H9 (cell line): ENCODE results near the gene TRIB2. TPM values are rescaled to one million over a fixed set of nuclear protein-coding genes. Genes with fewer than 3 reads are reported as not detected.

Experiments
- DNase-seq: peaks from one replicate; pipeline ENCODE4 v3.0.0-alpha.2; 2017
- H2AFZ ChIP-seq: one replicate; pipeline ENCODE4 v1.6.1; 2013; ENCODE audit warnings: mild to moderate bottlenecking, low read length, control low read depth, moderate library complexity
- H2AK5ac ChIP-seq: 2 replicates; pipeline ENCODE4 v1.6.1; 2013; ENCODE audit warnings: low read length, control low read depth, mixed read lengths; ENCODE audit not compliant: insufficient read length
- H2BK120ac ChIP-seq: one replicate; pipeline ENCODE4 v1.6.1; 2013; ENCODE audit warnings: low read depth, mild to moderate bottlenecking, low read length, control low read depth, inconsistent platforms; ENCODE audit not compliant: poor library complexity, severe bottlenecking
- H2BK12ac ChIP-seq: 2 replicates; pipeline ENCODE4 v1.6.1; 2013; ENCODE audit warnings: low read length, control low read depth, mixed read lengths, low read depth; ENCODE audit not compliant: insufficient read length
- H2BK15ac ChIP-seq: 2 replicates; pipeline ENCODE4 v1.6.1; 2013; ENCODE audit warnings: low read depth, low read length, control low read depth
- H2BK20ac ChIP-seq: one replicate; pipeline ENCODE4 v1.6.1; 2013; ENCODE audit warnings: low read depth, mild to moderate bottlenecking, low read length, control low read depth, inconsistent platforms; ENCODE audit not compliant: poor library complexity, severe bottlenecking
- H2BK5ac ChIP-seq: 2 replicates; pipeline ENCODE4 v1.6.1; 2013; ENCODE audit warnings: low read length, control low read depth, mixed read lengths; ENCODE audit not compliant: insufficient read length
- H3K14ac ChIP-seq: 2 replicates; pipeline ENCODE4 v1.6.1; 2013; ENCODE audit warnings: low read length, control low read depth; ENCODE audit not compliant: insufficient read depth
- H3K18ac ChIP-seq: 2 replicates; pipeline ENCODE4 v1.6.1; 2013; ENCODE audit warnings: low read depth, mild to moderate bottlenecking, mixed read lengths, low read length, control low read depth; ENCODE audit not compliant: insufficient read length
- H3K23ac ChIP-seq: 2 replicates; pipeline ENCODE4 v1.6.1; 2013; ENCODE audit warnings: low read length, control low read depth, mixed read lengths, low read depth; ENCODE audit not compliant: insufficient read length
- H3K23me2 ChIP-seq: 2 replicates; pipeline ENCODE4 v1.6.1; 2013; ENCODE audit warnings: low read depth, mild to moderate bottlenecking, mixed read lengths, low read length, control low read depth; ENCODE audit not compliant: insufficient read length, poor library complexity, severe bottlenecking
- H3K27ac ChIP-seq: 2 replicates; pipeline ENCODE4 v1.5.1; 2013; ENCODE audit warnings: low read length, control low read depth, mixed read lengths, low read depth; ENCODE audit not compliant: insufficient read length
- H3K27me3 ChIP-seq: 2 replicates; pipeline ENCODE4 v1.6.1; 2013; ENCODE audit warnings: low read length, control low read depth, inconsistent platforms; ENCODE audit not compliant: insufficient read depth
- H3K4ac ChIP-seq: 2 replicates; pipeline ENCODE4 v1.6.1; 2013; ENCODE audit warnings: low read depth, mild to moderate bottlenecking, control low read depth, inconsistent platforms, low read length, moderate library complexity
- H3K4me1 ChIP-seq: 2 replicates; pipeline ENCODE4 v1.6.1; 2013; ENCODE audit warnings: low read length, control low read depth, inconsistent platforms; ENCODE audit not compliant: insufficient read depth
- H3K4me2 ChIP-seq: 2 replicates; pipeline ENCODE4 v1.6.1; 2013; ENCODE audit warnings: low read length, control low read depth, mixed read lengths; ENCODE audit not compliant: insufficient read length, insufficient read depth
- H3K56ac ChIP-seq: 2 replicates; pipeline ENCODE4 v1.6.1; 2013; ENCODE audit warnings: low read depth, mild to moderate bottlenecking, mixed read lengths, low read length, control low read depth; ENCODE audit not compliant: insufficient read length
- H3K79me1 ChIP-seq: 2 replicates; pipeline ENCODE4 v1.6.1; 2013; ENCODE audit warnings: low read depth, mild to moderate bottlenecking, moderate library complexity, low read length, control low read depth, inconsistent platforms; ENCODE audit not compliant: insufficient read depth, poor library complexity, severe bottlenecking
- H3K79me2 ChIP-seq: 2 replicates; pipeline ENCODE4 v1.6.1; 2013; ENCODE audit warnings: low read length, control low read depth, inconsistent platforms; ENCODE audit not compliant: insufficient read depth
- H3K9ac ChIP-seq: 2 replicates; pipeline ENCODE4 v1.6.1; 2013; ENCODE audit warnings: low read length, control low read depth, mixed read lengths; ENCODE audit not compliant: insufficient read length; ENCODE audit errors: extremely low read depth
- H3K9me3 ChIP-seq: one replicate; pipeline ENCODE4 v1.6.1; 2013; ENCODE audit warnings: low read depth, low read length, inconsistent platforms; ENCODE audit not compliant: control insufficient read depth
- H3T11ph ChIP-seq: one replicate; pipeline ENCODE4 v1.6.1; 2013; ENCODE audit warnings: mild to moderate bottlenecking, low read length, control low read depth, inconsistent platforms
- H4K20me1 ChIP-seq: one replicate; pipeline ENCODE4 v1.6.1; 2013; ENCODE audit not compliant: control insufficient read depth, insufficient read length, insufficient read depth
- H4K5ac ChIP-seq: 2 replicates; pipeline ENCODE4 v1.6.1; 2013; ENCODE audit warnings: low read depth, mild to moderate bottlenecking, mixed read lengths, low read length, control low read depth; ENCODE audit not compliant: insufficient read length
- H4K8ac ChIP-seq: replicated peaks from 2 replicates; pipeline ENCODE4 v1.6.1; 2013; ENCODE audit warnings: low read length, control low read depth, mixed read lengths, low read depth; ENCODE audit not compliant: insufficient read length
- H4K91ac ChIP-seq: 2 replicates; pipeline ENCODE4 v1.6.1; 2013; ENCODE audit warnings: low read depth, mild to moderate bottlenecking, moderate library complexity, mixed read lengths, low read length, control low read depth; ENCODE audit not compliant: insufficient read length
- H3K27ac Mint-ChIP-seq, 3 experiments: 2 replicates in 2 of 3; 3 replicates in 1 of 3; pipeline ENCODE4 v1.8.0; 2020 to 2021; ENCODE audit warnings: mixed read lengths in 3 of 3, mild to moderate bottlenecking in 1 of 3, moderate library complexity in 1 of 3
- H3K27me3 Mint-ChIP-seq: 2 replicates; pipeline ENCODE4 v1.8.0; 2021; ENCODE audit warnings: low read depth, mild to moderate bottlenecking, moderate library complexity, mixed read lengths
- H3K36me3 Mint-ChIP-seq, 3 experiments: 2 replicates in 2 of 3; 3 replicates in 1 of 3; pipeline ENCODE4 v1.8.0; 2020 to 2021; ENCODE audit warnings: low read depth in 3 of 3, mixed read lengths in 3 of 3; ENCODE audit not compliant: insufficient read depth in 1 of 3
- H3K4me1 Mint-ChIP-seq, 2 experiments: 2 replicates each; pipeline ENCODE4 v1.8.0; 2020; ENCODE audit warnings: mixed read lengths in 2 of 2
- H3K4me3 Mint-ChIP-seq, 2 experiments: 2 replicates in 1 of 2; 3 replicates in 1 of 2; pipeline ENCODE4 v1.8.0; 2020 to 2021; ENCODE audit warnings: mild to moderate bottlenecking in 2 of 2, mixed read lengths in 2 of 2, moderate library complexity in 1 of 2
- H3K9me3 Mint-ChIP-seq, 2 experiments: 2 replicates in 1 of 2; 3 replicates in 1 of 2; pipeline ENCODE4 v1.8.0; 2020; ENCODE audit warnings: mild to moderate bottlenecking in 2 of 2, mixed read lengths in 2 of 2, moderate library complexity in 1 of 2
- CTCF ChIP-seq: fragments of 200-600 bp; sonication (generic); conservative IDR thresholded peaks from 3 replicates; pipeline ENCODE4 v1.8.0; 2021; ENCODE audit warnings: antibody characterized with exemption, mild to moderate bottlenecking
- total RNA-seq: library from RNA; stranded (reverse); gene quantifications from 2 replicates; pipeline ENCODE4 v1.2.1, GENCODE V29; 2021

TRIB2 gene
- total RNA-seq, 1 experiment from 2014 or later: 41.9 TPM

GRCh38 chr2:12704378-12704777 lies 12.4 kb upstream of the TRIB2 start:
- no peak overlapping the region for H2AFZ ChIP-seq
- no peak overlapping the region for H3K23ac ChIP-seq
- no peak overlapping the region for H4K5ac ChIP-seq
- H3K27me3 ChIP-seq: no peaks in the 10 kb centered on the region
- H2BK5ac ChIP-seq: no peak overlapping the region
- H2BK15ac ChIP-seq: no peak overlapping the region
- Mint-ChIP-seq H3K9me3 (peaks cover 0 to 10% of the 10 kb centered on the region in 2 experiments; a peak in 4 of 5 replicates), H3K36me3 (peaks cover 0 to 7% (median 0%) of the 10 kb centered on the region in 3 experiments; a peak in 3 of 7 replicates), H3K27ac (no peak overlapping the region), H3K4me1 (peaks cover 10 to 13% of the 10 kb centered on the region in 2 experiments), H3K4me3 (no peak overlapping the region), H3K27me3 (peaks cover 8% of the 10 kb centered on the region)
- no peaks in the 10 kb centered on the region for H3K79me2 ChIP-seq
- H3K4me1 ChIP-seq: peaks cover 4% of the 10 kb centered on the region; the same call in 1 of the 2 replicates
- TF ChIP-seq CTCF: no peak
- H2BK12ac ChIP-seq: no peak overlapping the region
- H4K20me1 ChIP-seq: no peaks in the 10 kb centered on the region
- no peak overlapping the region for H4K8ac ChIP-seq
- no peak overlapping the region for H2BK120ac ChIP-seq
- no peak overlapping the region for H2AK5ac ChIP-seq
- no peaks in the 10 kb centered on the region for H3K9me3 ChIP-seq
- no peaks in the 10 kb centered on the region for H3K23me2 ChIP-seq
- H3K14ac ChIP-seq: no peak overlapping the region
- no peak overlapping the region for H3K56ac ChIP-seq
- H3K4ac ChIP-seq: no peak overlapping the region
- DNase-seq: no peak
- H3T11ph ChIP-seq: no peak overlapping the region
- no peak overlapping the region for H3K4me2 ChIP-seq
- no peak overlapping the region for H3K9ac ChIP-seq
- H4K91ac ChIP-seq: no peak overlapping the region
- no peaks in the 10 kb centered on the region for H3K79me1 ChIP-seq
- H2BK20ac ChIP-seq: no peak overlapping the region
- no peak overlapping the region for H3K27ac ChIP-seq
- no peak overlapping the region for H3K18ac ChIP-seq
